ENCODE data around the gene PARP11.

DNA sequence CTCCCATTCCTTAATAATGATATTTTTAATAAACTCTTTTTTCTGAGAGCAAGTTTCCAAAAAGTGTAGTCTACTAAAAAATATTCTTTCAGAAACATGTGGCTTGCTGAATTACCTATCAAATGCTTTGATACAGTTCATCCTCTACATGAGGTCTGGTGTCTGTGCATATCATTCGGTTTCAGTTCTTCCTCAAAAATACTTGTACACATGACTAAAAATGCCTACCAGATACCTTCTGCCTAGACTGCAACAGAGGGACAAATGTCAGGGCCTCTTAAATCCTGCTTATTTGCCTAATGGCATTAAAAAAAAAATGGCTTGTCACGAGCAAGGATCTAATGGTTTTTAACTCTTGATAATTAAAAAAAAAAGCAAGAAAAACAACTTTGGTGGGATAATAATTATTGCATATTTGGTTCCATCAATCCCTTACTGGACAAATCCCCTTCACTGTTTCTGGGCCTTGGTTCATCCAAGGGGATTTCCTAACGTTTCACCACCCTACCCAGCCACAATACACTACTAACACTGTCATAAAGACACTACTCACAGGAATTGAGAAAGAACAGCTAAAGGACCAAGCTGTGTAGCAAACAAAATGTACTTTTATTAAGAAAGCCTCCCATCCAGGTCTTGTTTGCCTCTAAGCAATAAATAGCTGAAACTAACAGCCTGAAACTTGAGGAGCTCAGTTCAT is 45.7 kb downstream of the PARP11 start:
- TF ChIP-seq EZH2 (IDR thresholded peaks at IDR 0.05; ENCODE audit: borderline replicate concordance, insufficient read depth, low read depth, low read length, poor library complexity, severe bottlenecking) (no peak), CTCF (IDR thresholded peaks at IDR 0.05) (no peak)
